ENCODE measurements around the gene TRPV2.
"Not testable (repeated sequence)": the region's sequence is repeated elsewhere in the genome, so short reads cannot be mapped to it uniquely, and the experiment has no call there.

The TRPV2 gene

GRCh38 chr17:16398270-16399267 lies 16.8 kb upstream of the TRPV2 start:
- DNase-seq = peak in 3 of 10 donors; percentile 28 to 82 (median 42)
- intact Hi-C loops (cut with DNase I) = no loop called here

GRCh38 chr17:16403847-16404246 lies 11.5 kb upstream of the TRPV2 start:
- intact Hi-C loops (cut with DNase I) = not testable (repeated sequence)
- peak in 2 of 10 donors; percentile 2 to 11 for DNase-seq

GRCh38 chr17:16406742-16407674 lies 8.4 kb upstream of the TRPV2 start:
- intact Hi-C loops (cut with DNase I) = no loop called here
- peak in 4 of 10 donors; percentile 20 to 85 (median 55) for DNase-seq

GRCh38 chr17:16407911-16408588 lies 7.3 kb upstream of the TRPV2 start:
- intact Hi-C loops (cut with DNase I) = no loop called here

GRCh38 chr17:16417399-16417798 lies 2.0 kb downstream of the TRPV2 start:
- DNase-seq = peak in 1 of 10 donors; percentile 76
- intact Hi-C loops (cut with DNase I) = no loop called here

More at GRCh38 chr17:16407911-16408588, 7.3 kb upstream of the TRPV2 start:
- DNase-seq = peak in 7 of 10 donors; percentile 45 to 92 (median 55)

GRCh38 chr17:16417896-16418684 lies 2.7 kb downstream of the TRPV2 start:
- intact Hi-C loops (cut with DNase I) = no loop called here

GRCh38 chr17:16418685-16419068 lies 3.3 kb downstream of the TRPV2 start:
- intact Hi-C loops (cut with DNase I) = no loop called here

More at GRCh38 chr17:16417896-16418684, 2.7 kb downstream of the TRPV2 start:
- peak in 1 of 10 donors; percentile 8 for DNase-seq

GRCh38 chr17:16419074-16419928 lies 3.9 kb downstream of the TRPV2 start:
- no peak for DNase-seq
- intact Hi-C loops (cut with DNase I) = no loop called here

More at GRCh38 chr17:16418685-16419068, 3.3 kb downstream of the TRPV2 start:
- DNase-seq = no peak

GRCh38 chr17:16419929-16420271 lies 4.5 kb downstream of the TRPV2 start:
- intact Hi-C loops (cut with DNase I) = no loop called here

GRCh38 chr17:16422416-16422815 lies 7.0 kb downstream of the TRPV2 start:
- intact Hi-C loops (cut with DNase I) = no loop called here
- no peak for DNase-seq

More at GRCh38 chr17:16419929-16420271, 4.5 kb downstream of the TRPV2 start:
- no peak for DNase-seq

GRCh38 chr17:16423226-16423872 lies 8.0 kb downstream of the TRPV2 start:
- intact Hi-C loops (cut with DNase I) = no loop called here
- no peak for DNase-seq

- intact Hi-C loops (cut with DNase I) = no loop called here
- no peak for DNase-seq
Observed at GRCh38 chr17:16425202-16425601, 9.8 kb downstream of the TRPV2 start.

- no peak for DNase-seq
- intact Hi-C loops (cut with DNase I) = no loop called here
Observed at GRCh38 chr17:16425698-16426659, 10.6 kb downstream of the TRPV2 start.

GRCh38 chr17:16427020-16427419 lies 11.6 kb downstream of the TRPV2 start:
- intact Hi-C loops (cut with DNase I) = no loop called here
- DNase-seq = no peak

GRCh38 chr17:16428098-16428882 lies 12.9 kb downstream of the TRPV2 start:
- intact Hi-C loops (cut with DNase I) = no loop called here
- peak in 6 of 10 donors; percentile 38 to 93 (median 62) for DNase-seq

- intact Hi-C loops (cut with DNase I) = no loop called here
- no peak for DNase-seq
Observed at GRCh38 chr17:16429083-16429482, 13.7 kb downstream of the TRPV2 start.

Measured in posterior cingulate gyrus (tissue), 11 donors.